GM19351 (cell line): ENCODE data around the gene SLC5A1.

Experiments
- ATAC-seq: cut with Tn5 transposase; IDR thresholded peaks from one replicate; pipeline ENCODE4 v1.9.1; 2021; ENCODE audit warnings: mild to moderate bottlenecking, moderate library complexity; ENCODE audit not compliant: unreplicated experiment

SLC5A1 gene

GRCh38 chr22:32050678-32051515 lies 7.8 kb downstream of the SLC5A1 start:
- no peak for ATAC-seq

- ATAC-seq: no peak
These were observed 9.2 kb downstream of the SLC5A1 start for GRCh38 chr22:32052244-32052643.

- ATAC-seq: no peak
These were observed 10.1 kb downstream of the SLC5A1 start for GRCh38 chr22:32052936-32053791.

GRCh38 chr22:32055069-32055468 lies 12.0 kb downstream of the SLC5A1 start:
- ATAC-seq: no peak

GRCh38 chr22:32058656-32059260 lies 15.7 kb downstream of the SLC5A1 start:
- ATAC-seq: no peak

GRCh38 chr22:32059426-32059825 lies 16.4 kb downstream of the SLC5A1 start:
- no peak for ATAC-seq

- ATAC-seq: no peak
These were observed 20.6 kb downstream of the SLC5A1 start for GRCh38 chr22:32063701-32064100.

- no peak for ATAC-seq
These were observed 23.8 kb downstream of the SLC5A1 start for GRCh38 chr22:32066820-32067219.

- no peak for ATAC-seq
These were observed 24.6 kb downstream of the SLC5A1 start for GRCh38 chr22:32067613-32068012.

- ATAC-seq: no peak
These were observed 26.7 kb downstream of the SLC5A1 start for GRCh38 chr22:32069579-32070372.

GRCh38 chr22:32073262-32073661 lies 30.2 kb downstream of the SLC5A1 start:
- ATAC-seq: no peak

- no peak for ATAC-seq
These were observed 30.8 kb downstream of the SLC5A1 start for GRCh38 chr22:32073823-32074380.

- ATAC-seq: no peak
These were observed 33.1 kb downstream of the SLC5A1 start for GRCh38 chr22:32075997-32076760.

- ATAC-seq: no peak
These were observed 33.7 kb downstream of the SLC5A1 start for GRCh38 chr22:32076761-32077084.

- ATAC-seq: no peak
These were observed 34.1 kb downstream of the SLC5A1 start for GRCh38 chr22:32077151-32077550.

- ATAC-seq: no peak
These were observed 36.3 kb downstream of the SLC5A1 start for GRCh38 chr22:32079130-32080089.

- ATAC-seq: no peak
These were observed 37.8 kb downstream of the SLC5A1 start for GRCh38 chr22:32080904-32081303.

GRCh38 chr22:32082331-32082730 lies 39.3 kb downstream of the SLC5A1 start:
- no peak for ATAC-seq

- ATAC-seq: no peak
These were observed 39.9 kb downstream of the SLC5A1 start for GRCh38 chr22:32083000-32083399.
